Nucleus accumbens (tissue), 56 donors: ENCODE data around the gene ENOPH1.
"Not testable (repeated sequence)": the region's sequence is repeated elsewhere in the genome, so short reads cannot be mapped to it uniquely, and the experiment has no call there.

Experiments used
- DNase-seq, 56 donors: peaks; one replicate each; lab custom pipeline; 2025; lab: John Stamatoyannopoulos, UW

ENOPH1 gene

DNA sequence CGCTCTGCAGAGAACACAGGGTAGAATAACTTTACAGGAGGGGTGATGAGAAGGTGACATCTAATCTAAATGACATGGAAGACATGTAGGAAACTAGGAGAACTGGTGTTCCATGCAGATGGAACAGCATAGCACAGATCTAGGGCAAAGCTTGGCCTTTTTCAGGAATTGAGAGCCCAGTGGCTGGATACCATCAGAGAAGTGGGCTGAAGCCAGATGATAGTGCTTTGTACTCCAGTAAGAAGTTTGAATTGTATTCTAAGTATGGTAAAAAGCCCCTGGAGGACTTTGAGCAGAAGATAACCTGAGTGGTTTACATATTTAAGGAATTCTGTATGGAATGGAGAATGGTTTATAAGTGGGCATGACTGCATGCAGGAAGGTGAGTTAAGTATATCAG, 32.8 kb downstream of the ENOPH1 start:
- DNase-seq, result no peak

- DNase-seq, result no peak
Measured at GRCh38 chr4:82467471-82467870, 37.1 kb downstream of the ENOPH1 start.

GRCh38 chr4:82469791-82470345, 39.5 kb downstream of the ENOPH1 start:
- DNase-seq, result peak in 13 of 56 donors; percentile 2 to 30 (median 13)

- DNase-seq, result not testable (repeated sequence)
Measured at GRCh38 chr4:82473080-82473479, 42.7 kb downstream of the ENOPH1 start.

DNA sequence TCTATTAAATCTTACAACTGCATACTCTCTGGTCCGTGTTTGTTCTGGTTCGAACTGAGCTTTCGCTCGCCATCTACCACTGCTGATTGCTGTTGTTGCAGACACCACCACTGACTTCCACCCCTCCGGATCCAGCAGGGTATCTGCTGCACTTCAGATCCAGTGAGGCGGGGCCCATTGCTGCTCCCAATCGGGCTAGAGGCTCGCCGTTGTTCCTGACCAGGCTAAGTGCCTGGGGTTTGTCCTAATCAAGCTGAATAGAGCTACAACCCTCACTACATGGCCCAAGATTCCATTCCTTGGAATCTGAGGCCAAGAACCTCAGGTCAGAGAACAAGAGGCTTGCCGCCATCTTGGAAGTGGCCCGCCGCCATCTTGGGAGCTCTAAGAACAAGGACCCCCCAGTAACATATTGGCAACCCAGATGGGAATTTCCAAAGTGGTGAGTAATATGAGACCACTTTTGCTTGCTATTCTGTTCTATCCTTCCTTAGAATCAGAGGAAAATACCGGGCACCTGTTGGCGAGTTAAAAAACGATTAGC, 43.3 kb downstream of the ENOPH1 start:
- no peak for DNase-seq

DNA sequence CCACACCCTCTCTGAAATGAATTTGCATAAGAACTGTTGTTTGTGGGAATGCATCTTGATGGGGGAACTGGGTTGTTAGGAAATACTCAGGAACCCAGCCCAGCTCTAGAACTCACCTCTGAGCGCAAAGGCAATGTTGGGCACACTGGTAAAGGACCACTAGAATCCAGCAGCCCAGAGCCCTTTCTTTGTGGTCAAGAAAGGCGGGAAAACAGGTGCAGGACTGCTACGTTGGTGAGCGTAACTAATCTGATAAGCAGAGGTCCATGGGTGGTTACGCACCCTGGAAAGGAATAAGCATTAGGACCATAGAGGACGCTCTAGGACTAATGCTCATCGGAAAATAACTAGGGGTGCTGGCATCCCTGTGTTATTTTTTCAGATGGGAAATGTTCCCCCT, 45.5 kb downstream of the ENOPH1 start:
- DNase-seq, result not testable (repeated sequence)

- not testable (repeated sequence) for DNase-seq
Measured at GRCh38 chr4:82477469-82477868, 47.1 kb downstream of the ENOPH1 start.

GRCh38 chr4:82479562-82479961, 49.2 kb downstream of the ENOPH1 start:
- no peak for DNase-seq

GRCh38 chr4:82480771-82481505, 50.5 kb downstream of the ENOPH1 start:
- no peak for DNase-seq

DNA sequence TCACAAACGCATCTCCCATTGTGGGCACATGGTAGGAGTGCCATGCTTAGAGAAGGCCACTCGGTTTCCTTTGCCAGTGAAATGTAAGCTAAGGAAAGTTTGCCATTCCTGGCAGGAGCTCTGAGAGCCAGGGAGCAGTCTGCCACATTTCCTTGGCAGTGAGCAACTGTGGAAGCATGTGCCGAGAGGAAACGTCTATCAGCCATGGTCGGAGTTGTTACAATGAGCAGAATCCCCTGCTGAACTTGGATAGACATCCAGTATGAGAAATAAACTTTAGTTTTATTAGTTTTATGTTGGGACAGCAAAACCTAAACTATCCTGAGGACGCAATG, 51.1 kb downstream of the ENOPH1 start:
- DNase-seq, result no peak

- DNase-seq, result no peak
Measured at GRCh38 chr4:82482387-82482786, 52.0 kb downstream of the ENOPH1 start.

DNA sequence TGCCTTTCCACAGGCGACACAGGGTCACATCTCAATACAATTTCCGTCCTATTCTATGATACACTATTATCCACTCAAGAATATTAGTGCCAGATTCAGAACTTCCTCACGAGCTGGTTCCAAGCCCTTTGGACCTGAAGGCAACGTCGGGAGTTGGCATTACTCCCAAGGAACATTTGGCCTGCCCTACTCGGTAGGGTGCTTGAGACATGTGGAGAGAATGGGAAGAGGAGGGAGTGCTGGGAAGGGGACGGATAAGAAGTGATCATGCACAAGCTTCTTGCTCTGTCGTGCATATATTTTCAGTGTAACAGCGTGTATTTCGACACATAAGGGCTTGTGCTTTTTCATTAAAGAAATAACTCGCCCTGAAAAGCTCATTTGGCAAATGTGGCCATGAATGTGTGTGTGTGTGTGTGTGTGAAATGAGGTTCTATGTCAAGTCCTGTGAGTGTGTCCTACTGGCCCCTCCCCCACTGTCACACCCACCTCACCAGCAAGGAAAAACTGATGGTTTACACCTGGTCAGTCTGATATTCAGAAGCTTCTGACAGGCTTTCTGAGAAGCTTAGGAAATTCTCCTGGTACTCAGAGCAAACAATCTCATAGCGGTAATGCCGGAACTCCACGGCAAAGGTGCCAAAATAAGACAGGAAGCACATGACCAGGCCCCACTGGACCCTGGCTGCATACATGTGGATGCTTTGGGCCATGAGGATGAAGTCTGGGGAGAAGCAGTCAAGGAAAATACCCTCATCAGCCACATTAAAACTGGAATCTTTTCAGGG, 54.8 kb downstream of the ENOPH1 start:
- DNase-seq, result no peak

GRCh38 chr4:82489076-82489475, 58.7 kb downstream of the ENOPH1 start:
- no peak for DNase-seq

DNA sequence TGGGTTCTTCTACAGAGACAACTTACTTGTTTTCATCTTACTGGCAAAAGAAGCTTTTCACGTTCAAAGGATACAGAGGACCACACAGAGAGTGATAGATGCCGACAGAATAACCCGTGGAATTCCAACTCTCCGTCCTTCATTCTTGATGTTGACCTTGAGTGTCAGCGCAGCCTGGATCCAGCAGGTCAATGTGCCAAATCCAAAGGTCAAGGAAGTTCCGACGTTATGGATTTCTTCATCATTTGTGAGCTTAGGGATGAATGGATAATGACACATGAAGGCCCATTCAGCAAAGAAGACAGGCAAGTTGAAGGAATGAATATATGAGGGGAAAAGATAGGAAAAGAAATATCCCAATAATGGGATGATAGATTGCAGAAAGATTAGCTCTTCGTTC, 59.6 kb downstream of the ENOPH1 start:
- DNase-seq, result no peak

GRCh38 chr4:82491251-82491960, 61.0 kb downstream of the ENOPH1 start:
- no peak for DNase-seq

DNA sequence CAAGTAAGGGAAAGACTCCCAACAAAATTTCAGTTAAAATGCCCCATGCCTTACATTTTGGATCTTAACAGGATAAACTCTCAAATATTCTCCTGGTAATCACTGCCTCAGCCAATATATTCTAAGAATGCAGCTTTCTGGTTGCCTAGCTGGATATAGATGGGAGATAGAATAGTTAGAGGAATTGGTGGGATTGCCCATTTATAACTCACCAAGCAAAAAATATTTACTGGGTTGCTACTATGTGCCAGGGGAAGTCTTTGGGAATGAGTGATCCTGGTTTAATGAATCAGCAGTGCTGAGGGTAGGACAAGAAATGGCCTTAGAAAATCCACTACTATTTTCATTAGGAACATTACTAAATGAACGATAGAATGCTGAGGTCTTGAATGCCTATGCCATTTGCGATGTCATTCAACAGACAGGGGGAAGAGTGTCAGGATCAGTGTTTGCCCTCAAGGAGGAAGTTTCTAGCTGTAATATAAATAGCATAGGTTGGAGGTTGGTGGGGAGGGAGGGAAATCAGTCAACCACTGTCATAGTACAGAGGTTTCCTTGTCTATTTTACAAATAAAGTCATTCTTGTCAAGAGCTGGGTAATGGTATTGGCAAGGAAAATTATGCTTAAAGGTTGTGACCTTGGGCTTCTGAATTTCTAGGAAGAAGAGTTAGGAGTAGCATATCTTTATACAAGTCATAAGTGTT, 63.5 kb downstream of the ENOPH1 start:
- no peak for DNase-seq

DNA sequence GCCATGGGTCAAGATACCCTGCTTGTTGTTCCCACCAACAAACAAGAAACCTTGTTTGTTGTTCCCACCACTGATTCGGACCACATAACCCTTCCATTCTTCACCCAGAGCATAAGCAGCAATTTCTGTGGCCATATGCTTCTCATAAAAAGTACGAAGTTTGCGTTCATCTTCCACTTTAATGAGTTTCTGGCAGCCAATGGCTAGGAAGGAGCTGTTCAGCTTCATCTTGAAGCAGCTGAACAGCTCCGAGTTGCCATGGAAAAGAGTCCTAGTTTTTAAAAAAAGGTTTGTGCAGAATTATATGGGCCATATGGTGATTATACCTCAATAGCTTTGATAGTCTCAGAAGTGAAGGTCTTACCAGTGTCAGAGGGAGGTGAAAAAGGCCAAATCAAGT, 65.3 kb downstream of the ENOPH1 start:
- DNase-seq, result no peak

GRCh38 chr4:82496349-82496748, 66.0 kb downstream of the ENOPH1 start:
- no peak for DNase-seq

DNA sequence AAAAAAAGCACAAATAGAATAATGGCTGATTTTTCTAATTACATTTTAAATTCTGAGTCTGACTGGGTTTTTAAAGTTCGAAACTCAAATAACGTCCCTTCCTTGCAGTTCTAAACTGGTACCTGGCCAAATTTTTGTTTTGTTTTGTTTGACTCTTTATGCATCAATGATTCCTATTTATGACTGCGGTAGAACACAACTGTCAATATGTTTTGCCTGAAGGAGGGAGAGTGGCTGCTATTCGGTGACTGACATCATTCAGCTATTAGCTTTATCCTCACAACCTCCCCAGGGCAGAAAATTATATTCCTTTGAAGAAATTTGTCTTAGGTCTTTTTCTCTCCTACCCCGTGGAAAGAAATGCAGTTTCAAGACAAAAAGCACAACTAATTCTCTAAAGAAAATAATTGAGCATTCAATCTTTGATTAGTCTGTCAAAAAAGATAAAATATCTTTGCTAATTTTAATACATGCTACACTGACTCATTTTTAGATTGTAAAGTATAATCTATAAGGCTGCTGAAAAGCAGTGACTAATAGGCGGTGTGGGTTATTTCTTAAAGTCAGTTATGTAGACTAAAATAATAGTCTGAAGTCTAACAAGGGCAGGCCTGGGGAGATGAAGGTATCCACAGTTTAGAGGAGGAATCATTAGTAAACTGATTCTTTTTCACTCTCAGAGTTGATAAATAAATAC, 69.5 kb downstream of the ENOPH1 start:
- no peak for DNase-seq
